HG03520 (cell line): Measurements from ENCODE around the gene THSD4.
A peak's percentile ranks its signal among the peaks of the same experiment; 100 is the strongest.

Experiments used
- ATAC-seq: cut with Tn5 transposase; IDR thresholded peaks from one replicate; pipeline ENCODE4 v1.9.1; 2021; ENCODE audit warnings: mild to moderate bottlenecking, moderate library complexity; ENCODE audit not compliant: unreplicated experiment

Gene THSD4

GRCh38 chr15:71753346-71753745 is 638.1 kb downstream of the THSD4 start:
- no peak for ATAC-seq

GRCh38 chr15:71754660-71755059 is 639.4 kb downstream of the THSD4 start:
- ATAC-seq: no peak

- ATAC-seq: no peak
Observed at GRCh38 chr15:71755092-71755970, 640.1 kb downstream of the THSD4 start.

- no peak for ATAC-seq
Observed at GRCh38 chr15:71756599-71757352, 641.5 kb downstream of the THSD4 start.

- no peak for ATAC-seq
Observed at GRCh38 chr15:71757741-71758530, 642.7 kb downstream of the THSD4 start.

- ATAC-seq: no peak
Observed at GRCh38 chr15:71758711-71759110, 643.4 kb downstream of the THSD4 start.

- ATAC-seq: no peak
Observed at GRCh38 chr15:71760852-71761251, 645.6 kb downstream of the THSD4 start.

- no peak for ATAC-seq
Observed at GRCh38 chr15:71761649-71762048, 646.4 kb downstream of the THSD4 start.

GRCh38 chr15:71768184-71768583 is 652.9 kb downstream of the THSD4 start:
- no peak for ATAC-seq

GRCh38 chr15:71773206-71773859 is 658.1 kb downstream of the THSD4 start:
- ATAC-seq: no peak

GRCh38 chr15:71775856-71776255 is 660.6 kb downstream of the THSD4 start:
- ATAC-seq: no peak

- ATAC-seq: no peak
Observed at GRCh38 chr15:71776304-71776703, 661.0 kb downstream of the THSD4 start.

GRCh38 chr15:71777216-71777943 is 662.1 kb downstream of the THSD4 start:
- no peak for ATAC-seq

- ATAC-seq: no peak
Observed at GRCh38 chr15:71779073-71779797, 664.0 kb downstream of the THSD4 start.

GRCh38 chr15:71780115-71780976 is 665.1 kb downstream of the THSD4 start:
- no peak for ATAC-seq

GRCh38 chr15:71781179-71781964 is 666.1 kb downstream of the THSD4 start:
- ATAC-seq: peak; percentile 53

- no peak for ATAC-seq
Observed at GRCh38 chr15:71781965-71782265, 666.6 kb downstream of the THSD4 start.
